ENCODE data around the gene PIK3R1. TPM values are rescaled to one million over a fixed set of nuclear protein-coding genes. Genes with fewer than 3 reads are reported as not detected.

Gene PIK3R1
- total RNA-seq, 1 donor from 2014 or later, result 137 TPM

- Histone ChIP-seq H3K27ac (no peak overlapping the region), H3K4me1 (peaks cover 76% of the 10 kb centered on the region), H3K4me3 (no peak overlapping the region), H3K9me3 (no peaks in the 10 kb centered on the region), H3K27me3 (no peaks in the 10 kb centered on the region), H3K36me3 (peaks cover 4% of the 10 kb centered on the region)
- DNase-seq (no peak), ATAC-seq (no peak)
- intact Hi-C loops (cut with DNase I), result no loop called here
- TF ChIP-seq, protein P1, sequence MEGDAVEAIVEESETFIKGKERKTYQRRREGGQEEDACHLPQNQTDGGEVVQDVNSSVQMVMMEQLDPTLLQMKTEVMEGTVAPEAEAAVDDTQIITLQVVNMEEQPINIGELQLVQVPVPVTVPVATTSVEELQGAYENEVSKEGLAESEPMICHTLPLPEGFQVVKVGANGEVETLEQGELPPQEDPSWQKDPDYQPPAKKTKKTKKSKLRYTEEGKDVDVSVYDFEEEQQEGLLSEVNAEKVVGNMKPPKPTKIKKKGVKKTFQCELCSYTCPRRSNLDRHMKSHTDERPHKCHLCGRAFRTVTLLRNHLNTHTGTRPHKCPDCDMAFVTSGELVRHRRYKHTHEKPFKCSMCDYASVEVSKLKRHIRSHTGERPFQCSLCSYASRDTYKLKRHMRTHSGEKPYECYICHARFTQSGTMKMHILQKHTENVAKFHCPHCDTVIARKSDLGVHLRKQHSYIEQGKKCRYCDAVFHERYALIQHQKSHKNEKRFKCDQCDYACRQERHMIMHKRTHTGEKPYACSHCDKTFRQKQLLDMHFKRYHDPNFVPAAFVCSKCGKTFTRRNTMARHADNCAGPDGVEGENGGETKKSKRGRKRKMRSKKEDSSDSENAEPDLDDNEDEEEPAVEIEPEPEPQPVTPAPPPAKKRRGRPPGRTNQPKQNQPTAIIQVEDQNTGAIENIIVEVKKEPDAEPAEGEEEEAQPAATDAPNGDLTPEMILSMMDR (IDR thresholded peaks at IDR 0.05), result no peak
Measured at GRCh38 chr5:68261169-68261568, 45.6 kb downstream of the PIK3R1 start.

- peak overlapping the region; percentile 61 for H3K27ac ChIP-seq
- TF ChIP-seq, protein P1 (IDR thresholded peaks at IDR 0.05), result peak; percentile 28
- H3K27me3 ChIP-seq, result no peaks in the 10 kb centered on the region
- peaks cover 4% of the 10 kb centered on the region for H3K36me3 ChIP-seq
- no peak for DNase-seq
- H3K4me1 ChIP-seq, result peaks cover 78% of the 10 kb centered on the region
- ATAC-seq, result peak; percentile 77
- no peaks in the 10 kb centered on the region for H3K9me3 ChIP-seq
- H3K4me3 ChIP-seq, result no peak overlapping the region
- intact Hi-C loops (cut with DNase I), result no loop called here
Measured at GRCh38 chr5:68261569-68262065, 46.1 kb downstream of the PIK3R1 start.

DNA sequence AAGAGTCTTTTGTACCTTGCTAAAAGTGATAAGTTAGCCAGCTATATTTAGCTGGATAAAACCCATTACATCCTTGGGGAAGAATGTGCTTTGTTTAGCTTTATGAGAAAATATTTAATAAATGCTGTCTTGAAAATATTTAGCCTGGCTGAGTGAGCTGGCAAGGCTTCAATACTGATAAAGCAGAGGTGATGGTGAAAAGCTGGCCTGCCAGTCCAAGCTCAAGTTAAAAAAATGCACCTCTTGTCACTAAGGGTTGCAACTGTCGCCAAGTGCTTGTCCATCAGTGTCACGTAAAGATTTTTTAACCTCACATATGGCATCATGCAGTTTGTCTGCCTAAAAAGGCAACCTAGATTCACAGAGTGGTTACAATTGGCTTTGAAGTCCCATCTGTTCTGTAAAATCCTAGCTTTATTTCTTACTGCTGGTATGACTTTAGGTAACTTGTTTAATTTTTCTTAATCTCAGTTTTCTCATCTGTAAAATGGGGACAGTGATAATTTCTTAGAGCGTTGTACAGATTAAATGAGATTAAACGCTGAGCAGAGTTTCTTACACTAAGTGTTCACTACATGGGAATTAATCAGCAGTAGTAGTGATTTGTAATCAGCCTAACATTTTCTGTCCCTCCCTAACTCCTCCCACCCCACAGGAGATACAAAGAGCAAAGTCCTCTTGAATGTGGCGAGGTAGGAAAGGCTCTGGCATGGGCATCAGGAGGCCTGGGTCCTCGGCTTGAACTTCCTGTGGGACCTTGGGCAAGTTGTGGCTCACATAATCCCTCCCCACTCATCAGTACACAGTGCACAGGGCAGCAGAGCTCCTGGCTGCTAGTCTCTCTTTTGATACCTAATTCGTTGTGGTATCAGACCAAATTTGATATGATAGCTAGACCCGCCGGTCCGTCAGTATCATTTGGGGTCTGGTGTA is 48.7 kb downstream of the PIK3R1 start:
- peak; percentile 62 for ATAC-seq
- no peaks in the 10 kb centered on the region for H3K27me3 ChIP-seq
- TF ChIP-seq, protein P1 (IDR thresholded peaks at IDR 0.05), result no peak

DNA sequence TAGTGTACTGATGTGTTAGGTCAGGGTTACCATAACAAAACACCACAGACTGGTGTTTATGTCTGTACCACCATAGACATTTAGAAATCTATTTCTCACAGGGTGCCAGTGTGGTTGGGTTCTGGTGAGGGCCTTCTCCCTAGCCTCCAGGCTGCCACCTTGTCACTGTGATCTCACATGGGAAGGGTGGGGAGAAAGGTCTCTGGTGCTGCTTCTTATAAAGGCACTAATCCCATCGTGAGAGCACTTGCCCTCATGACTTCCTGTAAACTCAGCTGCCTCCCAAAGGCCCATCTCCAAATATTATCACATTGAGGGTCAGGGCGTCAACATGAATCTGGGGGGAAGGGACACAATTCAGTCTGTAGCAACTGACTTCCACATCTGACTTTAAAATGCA is 49.8 kb downstream of the PIK3R1 start:
- intact Hi-C loops (cut with DNase I), result no loop called here
- Histone ChIP-seq H3K4me1 (peaks cover 82% of the 10 kb centered on the region), H3K4me3 (no peak overlapping the region), H3K27me3 (no peaks in the 10 kb centered on the region), H3K36me3 (no peaks in the 10 kb centered on the region), H3K9me3 (no peaks in the 10 kb centered on the region), H3K27ac (peak overlapping the region; percentile 71)
- TF ChIP-seq, protein P1 (IDR thresholded peaks at IDR 0.05), result no peak
- DNase-seq (no peak), ATAC-seq (peak; percentile 38)

More for the DNA sequence above, 48.7 kb downstream of the PIK3R1 start:
- H3K9me3 ChIP-seq, result no peaks in the 10 kb centered on the region
- H3K27ac ChIP-seq, result peak overlapping the region; percentile 71
- DNase-seq, result no peak
- H3K36me3 ChIP-seq, result no peaks in the 10 kb centered on the region
- no peak overlapping the region for H3K4me3 ChIP-seq
- intact Hi-C loops (cut with DNase I), result no loop called here
- peaks cover 75% of the 10 kb centered on the region for H3K4me1 ChIP-seq

- H3K4me3 ChIP-seq, result no peak overlapping the region
- no peaks in the 10 kb centered on the region for H3K27me3 ChIP-seq
- TF ChIP-seq, protein P1 (IDR thresholded peaks at IDR 0.05), result no peak
- H3K4me1 ChIP-seq, result peaks cover 88% of the 10 kb centered on the region
- no peaks in the 10 kb centered on the region for H3K9me3 ChIP-seq
- no peak for DNase-seq
- intact Hi-C loops (cut with DNase I), result no loop called here
- H3K36me3 ChIP-seq, result no peaks in the 10 kb centered on the region
- H3K27ac ChIP-seq, result peak overlapping the region; percentile 71
- ATAC-seq, result peak; percentile 36
Measured at GRCh38 chr5:68265822-68266395, 50.4 kb downstream of the PIK3R1 start.

Measured in upper lobe of right lung (tissue), 1 donor.